Measurements from ENCODE around the gene GBF1. TPM values are rescaled to one million over a fixed set of nuclear protein-coding genes. Genes with fewer than 3 reads are reported as not detected.
A peak's percentile ranks its signal among the peaks of the same experiment; 100 is the strongest.

The GBF1 gene
- total and polyA plus RNA-seq, 2 donors from 2014 or later, result 14.4 to 53.3 TPM

DNA sequence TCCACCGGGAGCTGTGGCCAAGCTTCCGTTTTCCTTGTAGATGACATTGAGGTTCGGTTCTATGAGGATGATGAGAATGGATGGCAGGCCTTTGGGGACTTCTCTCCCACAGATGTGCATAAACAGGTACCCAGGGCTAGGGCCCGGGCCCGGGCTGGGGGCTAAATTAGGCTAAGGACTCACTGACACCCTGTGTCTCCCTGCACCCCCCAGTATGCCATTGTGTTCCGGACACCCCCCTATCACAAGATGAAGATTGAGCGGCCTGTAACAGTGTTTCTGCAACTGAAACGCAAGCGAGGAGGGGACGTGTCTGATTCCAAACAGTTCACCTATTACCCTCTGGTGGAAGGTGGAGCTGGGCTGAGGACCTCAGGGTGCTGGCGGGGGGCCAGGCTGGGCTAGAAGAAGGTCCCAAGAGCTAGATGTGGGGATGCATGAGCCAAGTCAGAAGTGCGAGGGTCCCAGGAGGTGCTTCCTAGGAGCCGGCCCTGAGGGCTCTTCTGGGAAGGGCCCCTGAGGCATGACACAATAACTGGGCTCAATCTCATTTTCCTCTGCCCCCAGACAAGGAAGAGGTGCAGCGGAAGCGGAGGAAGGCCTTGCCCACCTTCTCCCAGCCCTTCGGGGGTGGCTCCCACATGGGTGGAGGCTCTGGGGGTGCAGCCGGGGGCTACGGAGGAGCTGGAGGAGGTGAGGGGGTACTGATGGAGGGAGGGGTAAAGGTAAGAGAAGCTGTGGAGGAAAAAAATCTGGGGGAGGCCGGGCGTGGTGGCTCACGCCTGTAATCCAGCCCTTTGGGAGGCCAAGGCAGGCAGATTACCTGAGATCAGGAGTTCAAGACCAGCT is 153.1 kb downstream of the GBF1 start:
- no peak overlapping the region for H3K4me3 ChIP-seq (ENCODE audit: low read length in 3 of 3)
- H3K27ac ChIP-seq (ENCODE audit: low read depth in 2 of 2, low read length in 2 of 2), result no peak overlapping the region
- no peak for FAIRE-seq
- peaks cover 0 to 14% (median 13%) of the 10 kb centered on the region in 3 donors for H3K4me1 ChIP-seq (ENCODE audit: control insufficient read depth in 2 of 3, insufficient read depth in 2 of 3, low read depth in 1 of 3, low read length in 3 of 3)
- peaks cover 0 to 5% (median 0%) of the 10 kb centered on the region in 3 donors for H3K36me3 ChIP-seq (ENCODE audit: control insufficient read depth in 2 of 3, insufficient read depth in 3 of 3, low read length in 3 of 3)
- intact Hi-C loops (cut with DNase I), result no loop called here
- TF ChIP-seq, protein P1, sequence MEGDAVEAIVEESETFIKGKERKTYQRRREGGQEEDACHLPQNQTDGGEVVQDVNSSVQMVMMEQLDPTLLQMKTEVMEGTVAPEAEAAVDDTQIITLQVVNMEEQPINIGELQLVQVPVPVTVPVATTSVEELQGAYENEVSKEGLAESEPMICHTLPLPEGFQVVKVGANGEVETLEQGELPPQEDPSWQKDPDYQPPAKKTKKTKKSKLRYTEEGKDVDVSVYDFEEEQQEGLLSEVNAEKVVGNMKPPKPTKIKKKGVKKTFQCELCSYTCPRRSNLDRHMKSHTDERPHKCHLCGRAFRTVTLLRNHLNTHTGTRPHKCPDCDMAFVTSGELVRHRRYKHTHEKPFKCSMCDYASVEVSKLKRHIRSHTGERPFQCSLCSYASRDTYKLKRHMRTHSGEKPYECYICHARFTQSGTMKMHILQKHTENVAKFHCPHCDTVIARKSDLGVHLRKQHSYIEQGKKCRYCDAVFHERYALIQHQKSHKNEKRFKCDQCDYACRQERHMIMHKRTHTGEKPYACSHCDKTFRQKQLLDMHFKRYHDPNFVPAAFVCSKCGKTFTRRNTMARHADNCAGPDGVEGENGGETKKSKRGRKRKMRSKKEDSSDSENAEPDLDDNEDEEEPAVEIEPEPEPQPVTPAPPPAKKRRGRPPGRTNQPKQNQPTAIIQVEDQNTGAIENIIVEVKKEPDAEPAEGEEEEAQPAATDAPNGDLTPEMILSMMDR (IDR thresholded peaks at IDR 0.05; ENCODE audit: borderline replicate concordance, extremely low read depth, insufficient read depth), result no peak
- H3K9me3 ChIP-seq (ENCODE audit: control insufficient read depth in 2 of 3, insufficient read depth in 1 of 3, low read length in 3 of 3), result no peaks in the 10 kb centered on the region
- H3K9ac ChIP-seq (ENCODE audit: low read length in 3 of 3), result no peak overlapping the region
- DNase-seq, result peak in 1 of 5 donors; percentile 71
- H3K27me3 ChIP-seq (ENCODE audit: control insufficient read depth, insufficient read depth, low read length), result no peaks in the 10 kb centered on the region

GRCh38 chr10:102399217-102400021 is 154.1 kb downstream of the GBF1 start:
- FAIRE-seq, result no peak
- Histone ChIP-seq H3K9ac (ENCODE audit: low read length in 3 of 3) (peak overlapping the region in 1 of 3 donors; percentile 77), H3K4me1 (ENCODE audit: control insufficient read depth in 2 of 3, insufficient read depth in 2 of 3, low read depth in 1 of 3, low read length in 3 of 3) (peaks cover 0 to 14% (median 13%) of the 10 kb centered on the region in 3 donors), H3K4me3 (ENCODE audit: low read length in 3 of 3) (peak overlapping the region in 1 of 3 donors; percentile 59), H3K9me3 (ENCODE audit: control insufficient read depth in 2 of 3, insufficient read depth in 1 of 3, low read length in 3 of 3) (no peaks in the 10 kb centered on the region), H3K27me3 (ENCODE audit: control insufficient read depth, insufficient read depth, low read length) (no peaks in the 10 kb centered on the region), H3K27ac (ENCODE audit: low read depth in 2 of 2, low read length in 2 of 2) (peak overlapping the region; percentile 71 to 83), H3K36me3 (ENCODE audit: control insufficient read depth in 2 of 3, insufficient read depth in 3 of 3, low read length in 3 of 3) (peaks cover 0 to 5% (median 0%) of the 10 kb centered on the region in 3 donors)
- TF ChIP-seq, protein P1 (IDR thresholded peaks at IDR 0.05; ENCODE audit: borderline replicate concordance, extremely low read depth, insufficient read depth), result peak; percentile 92
- DNase-seq, result peak; percentile 90 to 95 (median 93)
- intact Hi-C loops (cut with DNase I), result no loop called here

- FAIRE-seq (no peak), DNase-seq (peak in 2 of 5 donors; percentile 72 to 75)
- intact Hi-C loops (cut with DNase I), result no loop called here
- peaks cover 0 to 5% (median 0%) of the 10 kb centered on the region in 3 donors for H3K36me3 ChIP-seq (ENCODE audit: control insufficient read depth in 2 of 3, insufficient read depth in 3 of 3, low read length in 3 of 3)
- peak overlapping the region in 1 of 3 donors; percentile 59 for H3K4me3 ChIP-seq (ENCODE audit: low read length in 3 of 3)
- H3K27ac ChIP-seq (ENCODE audit: low read depth in 2 of 2, low read length in 2 of 2), result no peak overlapping the region
- no peaks in the 10 kb centered on the region for H3K9me3 ChIP-seq (ENCODE audit: control insufficient read depth in 2 of 3, insufficient read depth in 1 of 3, low read length in 3 of 3)
- no peaks in the 10 kb centered on the region for H3K27me3 ChIP-seq (ENCODE audit: control insufficient read depth, insufficient read depth, low read length)
- peaks cover 0 to 13% (median 10%) of the 10 kb centered on the region in 3 donors for H3K4me1 ChIP-seq (ENCODE audit: control insufficient read depth in 2 of 3, insufficient read depth in 2 of 3, low read depth in 1 of 3, low read length in 3 of 3)
- TF ChIP-seq, protein P1 (IDR thresholded peaks at IDR 0.05; ENCODE audit: borderline replicate concordance, extremely low read depth, insufficient read depth), result no peak
- peak overlapping the region in 1 of 3 donors; percentile 77 for H3K9ac ChIP-seq (ENCODE audit: low read length in 3 of 3)
These were observed 154.7 kb downstream of the GBF1 start for GRCh38 chr10:102400076-102400475.

All from kidney (tissue), 14 donors.